ENCODE results near the gene NFIX. TPM values are rescaled to one million over a fixed set of nuclear protein-coding genes. Genes with fewer than 3 reads are reported as not detected.

NFIX gene
- total and polyA plus RNA-seq, 2 of the 13 experiments (the other 11 are each of a cell fraction or from before 2014, with no cell fraction given): 3.4 to 5.4 TPM

DNA sequence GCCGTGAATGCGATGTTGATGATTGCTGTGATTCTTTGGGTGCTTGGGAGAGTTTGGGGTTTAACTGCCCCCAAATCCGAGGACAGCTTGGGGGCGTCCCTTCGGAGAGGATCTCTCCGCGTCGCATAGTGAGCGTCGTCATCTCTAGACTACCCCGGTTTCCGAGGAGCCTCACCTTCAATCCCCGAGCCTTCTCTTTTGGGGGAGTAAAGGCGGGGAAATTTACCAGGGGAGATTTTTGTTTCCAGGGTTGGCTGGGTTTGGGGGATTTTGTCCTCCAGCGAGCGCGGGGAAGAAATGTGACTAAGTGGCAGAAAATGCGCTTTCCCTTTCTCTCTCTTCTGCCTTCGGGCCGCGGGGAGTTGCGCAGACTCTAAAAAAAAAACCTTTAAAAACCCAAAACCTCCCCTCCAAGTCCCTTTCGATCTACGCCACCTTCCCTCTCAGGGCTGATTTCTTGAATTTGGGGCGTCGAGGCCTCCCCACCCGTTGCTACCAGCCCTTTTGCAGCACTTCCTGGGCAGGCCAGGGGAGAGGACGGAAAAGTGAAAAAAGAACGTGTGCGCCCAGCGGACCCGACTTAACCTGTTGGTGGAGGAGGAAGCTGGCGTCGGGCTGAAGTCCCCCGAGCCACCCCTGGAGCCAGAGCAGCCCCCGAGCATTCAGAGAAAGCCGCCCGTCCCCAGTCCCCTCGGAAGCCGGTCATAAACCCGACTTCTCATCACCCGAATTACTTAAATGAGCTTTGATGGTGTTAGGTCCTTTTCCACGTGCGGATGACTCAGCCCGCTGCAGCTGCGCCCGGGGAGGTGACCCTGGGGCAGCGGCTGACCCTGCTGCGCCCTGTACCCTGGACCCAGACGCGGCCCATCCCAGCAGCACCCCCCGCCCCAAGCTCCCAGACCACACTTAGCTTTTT, 17.7 kb downstream of the NFIX start (continued):
- TF ChIP-seq CHD4 (IDR thresholded peaks at IDR 0.05; ENCODE audit: borderline replicate concordance, low read length): no peak
- no peak for TF ChIP-seq ZNF629 (CRISPR knock-in tag; conservative IDR thresholded peaks at IDR 0.05)
- no peak for TF ChIP-seq ZC3H4 (CRISPR knock-in tag; IDR thresholded peaks at IDR 0.05; ENCODE audit: borderline replicate concordance)
- TF ChIP-seq ZNF543 (CRISPR knock-in tag; IDR thresholded peaks at IDR 0.05): 0 out of 2 replicates have a peak, but pooled peaks have one; percentile 58
- no peak for TF ChIP-seq MIER2 (CRISPR knock-in tag; IDR thresholded peaks at IDR 0.05)
- TF ChIP-seq DPF2 (CRISPR knock-in tag; IDR thresholded peaks at IDR 0.05; ENCODE audit: borderline replicate concordance, low read depth): peak; percentile 65
- no peak for TF ChIP-seq TBP (CRISPR knock-in tag; IDR thresholded peaks at IDR 0.05)
- TF ChIP-seq ZBTB43 (CRISPR knock-in tag; conservative IDR thresholded peaks at IDR 0.05): peak; percentile 69; the same call in 1 of the 2 replicates
- no peak for TF ChIP-seq ZSCAN22 (CRISPR knock-in tag; IDR thresholded peaks at IDR 0.05)
- TF ChIP-seq NKX3-1 (CRISPR knock-in tag; IDR thresholded peaks at IDR 0.05): no peak
- TF ChIP-seq GFI1 (CRISPR knock-in tag; IDR thresholded peaks at IDR 0.05; ENCODE audit: borderline replicate concordance): no peak
- TF ChIP-seq ZNF335 (CRISPR knock-in tag; IDR thresholded peaks at IDR 0.05): no peak
- TF ChIP-seq, protein P1, sequence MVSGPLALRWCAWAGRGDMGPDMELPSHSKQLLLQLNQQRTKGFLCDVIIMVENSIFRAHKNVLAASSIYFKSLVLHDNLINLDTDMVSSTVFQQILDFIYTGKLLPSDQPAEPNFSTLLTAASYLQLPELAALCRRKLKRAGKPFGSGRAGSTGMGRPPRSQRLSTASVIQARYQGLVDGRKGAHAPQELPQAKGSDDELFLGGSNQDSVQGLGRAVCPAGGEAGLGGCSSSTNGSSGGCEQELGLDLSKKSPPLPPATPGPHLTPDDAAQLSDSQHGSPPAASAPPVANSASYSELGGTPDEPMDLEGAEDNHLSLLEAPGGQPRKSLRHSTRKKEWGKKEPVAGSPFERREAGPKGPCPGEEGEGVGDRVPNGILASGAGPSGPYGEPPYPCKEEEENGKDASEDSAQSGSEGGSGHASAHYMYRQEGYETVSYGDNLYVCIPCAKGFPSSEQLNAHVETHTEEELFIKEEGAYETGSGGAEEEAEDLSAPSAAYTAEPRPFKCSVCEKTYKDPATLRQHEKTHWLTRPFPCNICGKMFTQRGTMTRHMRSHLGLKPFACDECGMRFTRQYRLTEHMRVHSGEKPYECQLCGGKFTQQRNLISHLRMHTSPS (CRISPR knock-in tag; IDR thresholded peaks at IDR 0.05; ENCODE audit: low read depth): no peak
- TF ChIP-seq CBX1 (IDR thresholded peaks at IDR 0.05; ENCODE audit: low read depth): no peak
- TF ChIP-seq, protein P2, sequence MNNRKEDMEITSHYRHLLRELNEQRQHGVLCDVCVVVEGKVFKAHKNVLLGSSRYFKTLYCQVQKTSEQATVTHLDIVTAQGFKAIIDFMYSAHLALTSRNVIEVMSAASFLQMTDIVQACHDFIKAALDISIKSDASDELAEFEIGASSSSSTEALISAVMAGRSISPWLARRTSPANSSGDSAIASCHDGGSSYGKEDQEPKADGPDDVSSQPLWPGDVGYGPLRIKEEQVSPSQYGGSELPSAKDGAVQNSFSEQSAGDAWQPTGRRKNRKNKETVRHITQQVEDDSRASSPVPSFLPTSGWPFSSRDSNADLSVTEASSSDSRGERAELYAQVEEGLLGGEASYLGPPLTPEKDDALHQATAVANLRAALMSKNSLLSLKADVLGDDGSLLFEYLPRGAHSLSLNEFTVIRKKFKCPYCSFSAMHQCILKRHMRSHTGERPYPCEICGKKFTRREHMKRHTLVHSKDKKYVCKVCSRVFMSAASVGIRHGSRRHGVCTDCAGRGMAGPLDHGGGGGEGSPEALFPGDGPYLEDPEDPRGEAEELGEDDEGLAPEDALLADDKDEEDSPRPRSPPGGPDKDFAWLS (CRISPR knock-in tag; IDR thresholded peaks at IDR 0.05; ENCODE audit: borderline replicate concordance): 0 out of 2 replicates have a peak, but pooled peaks have one; percentile 57
- TF ChIP-seq ZNF558 (CRISPR knock-in tag; IDR thresholded peaks at IDR 0.05; ENCODE audit: borderline replicate concordance): no peak
- TF ChIP-seq YEATS4 (CRISPR knock-in tag; IDR thresholded peaks at IDR 0.05; ENCODE audit: borderline replicate concordance): peak; percentile 62; the same call in 1 of the 2 replicates
- TF ChIP-seq ZNF720 (CRISPR knock-in tag; IDR thresholded peaks at IDR 0.05): no peak
- TF ChIP-seq, protein P3, sequence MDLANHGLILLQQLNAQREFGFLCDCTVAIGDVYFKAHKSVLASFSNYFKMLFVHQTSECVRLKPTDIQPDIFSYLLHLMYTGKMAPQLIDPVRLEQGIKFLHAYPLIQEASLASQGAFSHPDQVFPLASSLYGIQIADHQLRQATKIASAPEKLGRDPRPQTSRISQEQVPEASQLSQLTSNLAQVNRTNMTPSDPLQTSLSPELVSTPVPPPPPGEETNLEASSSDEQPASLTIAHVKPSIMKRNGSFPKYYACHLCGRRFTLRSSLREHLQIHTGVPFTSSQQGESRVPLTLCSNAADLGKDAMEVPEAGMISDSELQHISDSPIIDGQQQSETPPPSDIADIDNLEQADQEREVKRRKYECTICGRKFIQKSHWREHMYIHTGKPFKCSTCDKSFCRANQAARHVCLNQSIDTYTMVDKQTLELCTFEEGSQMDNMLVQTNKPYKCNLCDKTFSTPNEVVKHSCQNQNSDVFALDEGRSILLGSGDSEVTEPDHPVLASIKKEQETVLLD (CRISPR knock-in tag; IDR thresholded peaks at IDR 0.05; ENCODE audit: low read depth): no peak
- TF ChIP-seq RXRA (CRISPR knock-in tag; IDR thresholded peaks at IDR 0.05): peak; percentile 90
- TF ChIP-seq EED (CRISPR knock-in tag; IDR thresholded peaks at IDR 0.05): no peak
- TF ChIP-seq ZNF460 (CRISPR knock-in tag; IDR thresholded peaks at IDR 0.05; ENCODE audit: borderline replicate concordance): no peak
- TF ChIP-seq EP300 (IDR thresholded peaks at IDR 0.05; ENCODE audit: low read depth in 2 of 2, low read length in 2 of 2): peak in 1 of 2 experiments; percentile 45; a peak in 2 of 4 replicates
- peak; percentile 22; the same call in 1 of the 2 replicates for TF ChIP-seq EP300 (CRISPR knock-in tag; IDR thresholded peaks at IDR 0.05; ENCODE audit: borderline replicate concordance)
